Stomach smooth muscle (tissue), 2 donors: ENCODE measurements around the gene PNLIPRP1.

ENCODE experiments used
- H3K27ac ChIP-seq: one replicate; pipeline ENCODE4 v1.7.0; 2013; ENCODE audit warnings: mild to moderate bottlenecking, low read length, inconsistent platforms
- H3K27me3 ChIP-seq, 2 donors: one replicate each; pipeline ENCODE4 v1.7.0; 2013; ENCODE audit warnings: low read length in 2 of 2; ENCODE audit not compliant: insufficient read depth in 2 of 2, control insufficient read depth in 1 of 2
- H3K36me3 ChIP-seq, 2 donors: one replicate each; pipeline ENCODE4 v1.7.0; 2013; ENCODE audit warnings: low read length in 2 of 2; ENCODE audit not compliant: control insufficient read depth in 2 of 2, insufficient read depth in 2 of 2
- H3K4me1 ChIP-seq: one replicate; pipeline ENCODE4 v1.7.0; 2013; ENCODE audit warnings: low read length; ENCODE audit not compliant: control insufficient read depth, insufficient read depth
- H3K4me3 ChIP-seq, 2 donors: one replicate each; pipeline ENCODE4 v1.7.0; 2013; ENCODE audit warnings: low read length in 2 of 2
- H3K9ac ChIP-seq, 2 donors: one replicate each; pipeline ENCODE4 v1.7.0; 2013; ENCODE audit warnings: low read length in 2 of 2, mild to moderate bottlenecking in 1 of 2
- H3K9me3 ChIP-seq, 2 donors: one replicate each; pipeline ENCODE4 v1.7.0; 2013; ENCODE audit warnings: low read length in 2 of 2; ENCODE audit not compliant: control insufficient read depth in 2 of 2
- donor health status: healthy.
- donor health status: Pancreatic carcinoma.

PNLIPRP1 gene

GRCh38 chr10:116599991-116600390 is 9.2 kb downstream of the PNLIPRP1 start:
- no peaks in the 10 kb centered on the region for H3K36me3 ChIP-seq
- H3K4me3 ChIP-seq: no peak overlapping the region
- no peaks in the 10 kb centered on the region for H3K9me3 ChIP-seq
- no peak overlapping the region for H3K27ac ChIP-seq
- peaks cover 0 to 8% of the 10 kb centered on the region in 2 donors for H3K27me3 ChIP-seq
- no peak overlapping the region for H3K9ac ChIP-seq
- H3K4me1 ChIP-seq: no peaks in the 10 kb centered on the region

GRCh38 chr10:116602648-116603400 is 12.1 kb downstream of the PNLIPRP1 start:
- H3K4me1 ChIP-seq: no peaks in the 10 kb centered on the region
- no peaks in the 10 kb centered on the region for H3K36me3 ChIP-seq
- H3K27me3 ChIP-seq: peaks cover 0 to 4% of the 10 kb centered on the region in 2 donors
- no peak overlapping the region for H3K4me3 ChIP-seq
- no peaks in the 10 kb centered on the region for H3K9me3 ChIP-seq
- H3K9ac ChIP-seq: no peak overlapping the region
- no peak overlapping the region for H3K27ac ChIP-seq

- Histone ChIP-seq H3K4me3 (no peak overlapping the region), H3K9ac (no peak overlapping the region), H3K36me3 (no peaks in the 10 kb centered on the region), H3K4me1 (no peaks in the 10 kb centered on the region), H3K27me3 (peaks cover 13 to 15% of the 10 kb centered on the region in 2 donors), H3K9me3 (no peaks in the 10 kb centered on the region), H3K27ac (no peak overlapping the region)
Observed at GRCh38 chr10:116606061-116606483, 15.3 kb downstream of the PNLIPRP1 start.

GRCh38 chr10:116607336-116607735 is 16.6 kb downstream of the PNLIPRP1 start:
- Histone ChIP-seq H3K27ac (no peak overlapping the region), H3K4me3 (no peak overlapping the region), H3K36me3 (no peaks in the 10 kb centered on the region), H3K9ac (no peak overlapping the region), H3K9me3 (no peaks in the 10 kb centered on the region), H3K4me1 (no peaks in the 10 kb centered on the region), H3K27me3 (peaks cover 10 to 15% of the 10 kb centered on the region in 2 donors)

- Histone ChIP-seq H3K9me3 (no peaks in the 10 kb centered on the region), H3K4me3 (peak overlapping the region in 1 of 2 donors; percentile 22), H3K36me3 (no peaks in the 10 kb centered on the region), H3K27me3 (peaks cover 10 to 15% of the 10 kb centered on the region in 2 donors), H3K27ac (no peak overlapping the region), H3K9ac (no peak overlapping the region), H3K4me1 (no peaks in the 10 kb centered on the region)
Observed at GRCh38 chr10:116608686-116609594, 18.2 kb downstream of the PNLIPRP1 start.

- Histone ChIP-seq H3K27me3 (peaks cover 10 to 15% of the 10 kb centered on the region in 2 donors), H3K4me3 (no peak overlapping the region), H3K9me3 (peaks cover 0 to 2% of the 10 kb centered on the region in 2 donors), H3K36me3 (no peaks in the 10 kb centered on the region), H3K4me1 (no peaks in the 10 kb centered on the region), H3K9ac (no peak overlapping the region), H3K27ac (no peak overlapping the region)
Observed at GRCh38 chr10:116610443-116611152, 19.8 kb downstream of the PNLIPRP1 start.

- Histone ChIP-seq H3K36me3 (no peaks in the 10 kb centered on the region), H3K4me3 (no peak overlapping the region), H3K9ac (no peak overlapping the region), H3K27ac (no peak overlapping the region), H3K27me3 (peaks cover 10 to 15% of the 10 kb centered on the region in 2 donors), H3K9me3 (peaks cover 0 to 2% of the 10 kb centered on the region in 2 donors), H3K4me1 (no peaks in the 10 kb centered on the region)
Observed at GRCh38 chr10:116611153-116611545, 20.4 kb downstream of the PNLIPRP1 start.

- Histone ChIP-seq H3K4me3 (no peak overlapping the region), H3K27ac (no peak overlapping the region), H3K9me3 (peaks cover 0 to 2% of the 10 kb centered on the region in 2 donors), H3K27me3 (peaks cover 10 to 15% of the 10 kb centered on the region in 2 donors), H3K4me1 (no peaks in the 10 kb centered on the region), H3K36me3 (no peaks in the 10 kb centered on the region), H3K9ac (no peak overlapping the region)
Observed at GRCh38 chr10:116612107-116612769, 21.5 kb downstream of the PNLIPRP1 start.

- no peak overlapping the region for H3K27ac ChIP-seq
- H3K9me3 ChIP-seq: peaks cover 0 to 2% of the 10 kb centered on the region in 2 donors
- H3K9ac ChIP-seq: no peak overlapping the region
- no peaks in the 10 kb centered on the region for H3K36me3 ChIP-seq
- H3K27me3 ChIP-seq: peaks cover 10 to 12% of the 10 kb centered on the region in 2 donors
- H3K4me1 ChIP-seq: no peaks in the 10 kb centered on the region
- H3K4me3 ChIP-seq: no peak overlapping the region
Observed at GRCh38 chr10:116613471-116613870, 22.7 kb downstream of the PNLIPRP1 start.

- no peak overlapping the region for H3K4me3 ChIP-seq
- no peaks in the 10 kb centered on the region for H3K4me1 ChIP-seq
- H3K9ac ChIP-seq: no peak overlapping the region
- H3K9me3 ChIP-seq: peaks cover 0 to 2% of the 10 kb centered on the region in 2 donors
- H3K36me3 ChIP-seq: no peaks in the 10 kb centered on the region
- peaks cover 4 to 6% of the 10 kb centered on the region in 2 donors for H3K27me3 ChIP-seq
- no peak overlapping the region for H3K27ac ChIP-seq
Observed at GRCh38 chr10:116614796-116615195, 24.0 kb downstream of the PNLIPRP1 start.
